ENCODE results near the gene KLHL7. TPM values are rescaled to one million over a fixed set of nuclear protein-coding genes. Genes with fewer than 3 reads are reported as not detected.

Gene KLHL7
- total and polyA plus RNA-seq, 9 of the 15 experiments (the other 6 are each of a cell fraction or from before 2014, with no cell fraction given): 4.2 to 63.1 (median 32.3) TPM

DNA sequence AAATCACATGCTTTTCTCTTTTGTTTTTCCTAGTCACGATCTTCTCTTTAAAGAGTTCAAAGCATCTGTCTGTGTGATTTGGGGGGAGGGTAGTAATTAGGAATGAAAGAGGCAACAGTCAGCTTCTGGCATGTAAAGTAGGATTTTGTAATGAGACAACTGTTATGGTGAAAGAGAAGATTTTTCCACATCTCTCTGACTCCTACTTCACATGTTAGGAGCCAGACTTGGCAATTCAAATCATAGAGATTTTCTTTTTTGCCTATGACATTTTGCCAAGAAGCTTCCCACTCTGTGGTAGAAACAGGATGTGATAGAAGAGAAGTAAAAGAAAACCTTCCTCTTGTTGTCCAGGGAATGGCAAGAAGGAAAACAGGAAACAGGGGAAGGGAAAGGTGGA lies 38.3 kb upstream of the KLHL7 start:
- no peaks in the 10 kb centered on the region for H3K27me3 ChIP-seq (ENCODE audit: control insufficient read depth in 2 of 2, insufficient read depth in 2 of 2, low read length in 2 of 2)
- FAIRE-seq (no peak), ATAC-seq (no peak), DNase-seq (ENCODE audit: extremely low read depth in 1 of 4, low spot score in 3 of 4) (no peak)
- 31% methylated on average over 1 of the region's 1 CpG for WGBS (ENCODE audit: insufficient coverage, low coverage, missing lambda C conversion rate)
- H3K27ac ChIP-seq (ENCODE audit: extremely low read depth, low read depth, low read length): no peak overlapping the region
- peaks cover 4 to 8% of the 10 kb centered on the region in 2 experiments for H3K4me1 ChIP-seq (replicated peaks in 1 of 2; ENCODE audit: control insufficient read depth in 2 of 2, insufficient read depth in 2 of 2, low read length in 2 of 2)
- ChIA-PET CTCF (ENCODE audit: low intra/inter-chr PET ratio) (no interaction called here), POLR2A (interaction anchor here (1.0 kb wide), 1 partner anchor 12 kb away, joined by 3 read pairs; no protein-coding TSS in a partner anchor)
- intact Hi-C loops (cut with micrococcal nuclease) (no loop called here), in situ Hi-C loops (cut with MboI) (loop anchor here (5.0 kb wide), 2 partner anchors 505 to 960 kb away; no protein-coding TSS in a partner anchor)
- TF ChIP-seq MIER1 (IDR thresholded peaks at IDR 0.05; ENCODE audit: low read depth) (no peak), ETV6 (IDR thresholded peaks at IDR 0.05; ENCODE audit: borderline replicate concordance in 1 of 2, low read depth in 2 of 2, low read length in 1 of 2) (no peak), ETV6 (CRISPR knock-in tag; IDR thresholded peaks at IDR 0.05; ENCODE audit: borderline replicate concordance) (no peak), FOXM1 (IDR thresholded peaks at IDR 0.05; ENCODE audit: low read depth) (no peak), FOXM1 (CRISPR knock-in tag; IDR thresholded peaks at IDR 0.05; ENCODE audit: low read depth) (no peak), CHD2 (IDR thresholded peaks at IDR 0.05; ENCODE audit: low read depth, low read length) (no peak), CXXC5 (CRISPR knock-in tag; IDR thresholded peaks at IDR 0.05) (no peak)
- H3K9me1 ChIP-seq (ENCODE audit: control insufficient read depth, insufficient read depth, low read length): no peaks in the 10 kb centered on the region
- no peak overlapping the region for H3K9ac ChIP-seq (ENCODE audit: insufficient read depth in 1 of 2, low read depth in 2 of 2, low read length in 2 of 2)
- no TSS peak for BruUV-seq (replicated peaks)
- H4K20me1 ChIP-seq (replicated peaks; ENCODE audit: control insufficient read depth, insufficient read depth, low read length): no peaks in the 10 kb centered on the region
- H3K4me3 ChIP-seq: no peak overlapping the region
- no peaks in the 10 kb centered on the region for H3K36me3 ChIP-seq (ENCODE audit: control insufficient read depth, insufficient read depth, low read length)
- H3K79me2 ChIP-seq (ENCODE audit: control insufficient read depth, insufficient read depth, low read length): no peaks in the 10 kb centered on the region
- H3K9me3 ChIP-seq (replicated peaks; ENCODE audit: control insufficient read depth, insufficient read depth, low read depth, low read length): no peaks in the 10 kb centered on the region
- no peak overlapping the region for H3K4me2 ChIP-seq (ENCODE audit: insufficient read depth, low read length)
- peak overlapping the region; percentile 46 for H2AFZ ChIP-seq (ENCODE audit: low read depth, low read length)

DNA sequence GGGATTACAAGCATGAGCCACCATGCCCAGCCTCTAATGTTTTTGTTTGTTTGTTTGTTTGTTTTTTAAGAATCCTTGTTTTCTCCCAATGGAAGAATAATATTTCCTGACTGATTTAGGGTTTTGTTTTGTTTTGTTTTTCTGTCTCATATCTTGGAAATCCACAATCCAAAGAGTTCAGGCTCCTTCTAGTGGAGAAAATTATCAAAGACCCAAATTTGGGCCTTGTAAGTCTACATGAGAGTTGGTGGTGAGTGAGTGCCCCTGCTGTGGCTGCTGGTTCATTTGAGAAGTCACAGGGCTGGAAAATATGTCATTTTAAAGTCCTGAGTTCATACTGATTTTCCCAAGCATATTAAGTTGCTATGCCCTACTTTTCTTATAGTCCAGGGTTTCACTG lies 33.5 kb upstream of the KLHL7 start:
- POLR2A ChIA-PET: no interaction called here
- DNase-seq (ENCODE audit: extremely low read depth in 1 of 4, low spot score in 3 of 4) (peak in 1 of 4 experiments; percentile 40), FAIRE-seq (peak; percentile 6), ATAC-seq (peak; percentile 80)
- Histone ChIP-seq H3K9me1 (ENCODE audit: control insufficient read depth, insufficient read depth, low read length) (no peaks in the 10 kb centered on the region), H3K4me3 (no peak overlapping the region), H3K79me2 (ENCODE audit: control insufficient read depth, insufficient read depth, low read length) (no peaks in the 10 kb centered on the region), H4K20me1 (replicated peaks; ENCODE audit: control insufficient read depth, insufficient read depth, low read length) (no peaks in the 10 kb centered on the region), H3K4me2 (ENCODE audit: insufficient read depth, low read length) (no peak overlapping the region), H2AFZ (ENCODE audit: low read depth, low read length) (peak overlapping the region; percentile 36; the same call in 1 of the 2 replicates), H3K27me3 (ENCODE audit: control insufficient read depth in 2 of 2, insufficient read depth in 2 of 2, low read length in 2 of 2) (no peaks in the 10 kb centered on the region), H3K9me3 (replicated peaks; ENCODE audit: control insufficient read depth, insufficient read depth, low read depth, low read length) (no peaks in the 10 kb centered on the region), H3K36me3 (ENCODE audit: control insufficient read depth, insufficient read depth, low read length) (no peaks in the 10 kb centered on the region), H3K27ac (ENCODE audit: extremely low read depth, low read depth, low read length) (no peak overlapping the region), H3K9ac (ENCODE audit: insufficient read depth in 1 of 2, low read depth in 2 of 2, low read length in 2 of 2) (no peak overlapping the region), H3K4me1 (replicated peaks in 1 of 2; ENCODE audit: control insufficient read depth in 2 of 2, insufficient read depth in 2 of 2, low read length in 2 of 2) (peaks cover 0 to 20% of the 10 kb centered on the region in 2 experiments; a peak in 3 of 5 replicates)
- BruUV-seq (replicated peaks): no TSS peak
- in situ Hi-C loops (cut with MboI) (no loop called here), intact Hi-C loops (cut with micrococcal nuclease) (loop anchor here (5.0 kb wide), 2 partner anchors 345 to 510 kb away; partner anchors contain the start of gene IL6)
- CTCF ChIA-PET (ENCODE audit: low intra/inter-chr PET ratio): interaction anchor here (1.2 kb wide), 1 partner anchor 512 kb away, joined by 3 read pairs; no protein-coding TSS in a partner anchor
- TF ChIP-seq COPS2 (conservative IDR thresholded peaks at IDR 0.05) (no peak), CTCF (IDR thresholded peaks at IDR 0.05 in 2 of 3, conservative IDR thresholded peaks at IDR 0.05 in 1 of 3; ENCODE audit: insufficient read depth in 2 of 3, low read depth in 1 of 3, low read length in 3 of 3) (peak; percentile 34 to 66 (median 53); a peak in 4 of 6 replicates), MEIS2 (IDR thresholded peaks at IDR 0.05; ENCODE audit: partially characterized antibody) (peak; percentile 6), STAT5B (CRISPR knock-in tag; IDR thresholded peaks at IDR 0.05) (no peak), MXD1 (CRISPR knock-in tag; IDR thresholded peaks at IDR 0.05; ENCODE audit: borderline replicate concordance, poor library complexity, severe bottlenecking) (no peak)
- TF ChIP-seq, protein P1, sequence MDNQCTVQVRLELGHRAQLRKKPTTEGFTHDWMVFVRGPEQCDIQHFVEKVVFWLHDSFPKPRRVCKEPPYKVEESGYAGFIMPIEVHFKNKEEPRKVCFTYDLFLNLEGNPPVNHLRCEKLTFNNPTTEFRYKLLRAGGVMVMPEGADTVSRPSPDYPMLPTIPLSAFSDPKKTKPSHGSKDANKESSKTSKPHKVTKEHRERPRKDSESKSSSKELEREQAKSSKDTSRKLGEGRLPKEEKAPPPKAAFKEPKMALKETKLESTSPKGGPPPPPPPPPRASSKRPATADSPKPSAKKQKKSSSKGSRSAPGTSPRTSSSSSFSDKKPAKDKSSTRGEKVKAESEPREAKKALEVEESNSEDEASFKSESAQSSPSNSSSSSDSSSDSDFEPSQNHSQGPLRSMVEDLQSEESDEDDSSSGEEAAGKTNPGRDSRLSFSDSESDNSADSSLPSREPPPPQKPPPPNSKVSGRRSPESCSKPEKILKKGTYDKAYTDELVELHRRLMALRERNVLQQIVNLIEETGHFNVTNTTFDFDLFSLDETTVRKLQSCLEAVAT (IDR thresholded peaks at IDR 0.05): 0 out of 4 replicates have a peak, but pooled peaks of 1 of the 2 experiments have one; percentile 28

All from K562 (cell line).